Measurements from ENCODE around the gene CTXN1.

Gene CTXN1

GRCh38 chr19:7907544-7907943 lies 18.4 kb downstream of the CTXN1 start:
- no peak for TF ChIP-seq CTCF (IDR thresholded peaks at IDR 0.05; ENCODE audit: control insufficient read depth, insufficient read depth, low read depth, low read length, missing control alignments)
- no peak overlapping the region for H3K4me3 ChIP-seq (ENCODE audit: control insufficient read depth, low read depth, low read length)
- DNase-seq (ENCODE audit: low read depth) = no peak

- no peak for TF ChIP-seq CTCF (IDR thresholded peaks at IDR 0.05; ENCODE audit: control insufficient read depth, insufficient read depth, low read depth, low read length, missing control alignments)
- H3K4me3 ChIP-seq (ENCODE audit: control insufficient read depth, low read depth, low read length) = no peak overlapping the region
- no peak for DNase-seq (ENCODE audit: low read depth)
Measured at GRCh38 chr19:7907122-7907521, 18.8 kb downstream of the CTXN1 start.

GRCh38 chr19:7905859-7906258 lies 20.1 kb downstream of the CTXN1 start:
- no peak overlapping the region for H3K4me3 ChIP-seq (ENCODE audit: control insufficient read depth, low read depth, low read length)
- TF ChIP-seq CTCF (IDR thresholded peaks at IDR 0.05; ENCODE audit: control insufficient read depth, insufficient read depth, low read depth, low read length, missing control alignments) = no peak
- DNase-seq (ENCODE audit: low read depth) = no peak

GRCh38 chr19:7905268-7905667 lies 20.7 kb downstream of the CTXN1 start:
- DNase-seq (ENCODE audit: low read depth) = no peak
- H3K4me3 ChIP-seq (ENCODE audit: control insufficient read depth, low read depth, low read length) = peak overlapping the region; percentile 3
- TF ChIP-seq CTCF (IDR thresholded peaks at IDR 0.05; ENCODE audit: control insufficient read depth, insufficient read depth, low read depth, low read length, missing control alignments) = no peak

- H3K4me3 ChIP-seq (ENCODE audit: control insufficient read depth, low read depth, low read length) = peak overlapping the region; percentile 88
- no peak for DNase-seq (ENCODE audit: low read depth)
- TF ChIP-seq CTCF (IDR thresholded peaks at IDR 0.05; ENCODE audit: control insufficient read depth, insufficient read depth, low read depth, low read length, missing control alignments) = no peak
Measured at GRCh38 chr19:7904074-7905020, 21.6 kb downstream of the CTXN1 start.

- TF ChIP-seq CTCF (IDR thresholded peaks at IDR 0.05; ENCODE audit: control insufficient read depth, insufficient read depth, low read depth, low read length, missing control alignments) = peak; percentile 45
- DNase-seq (ENCODE audit: low read depth) = peak; percentile 94
- H3K4me3 ChIP-seq (ENCODE audit: control insufficient read depth, low read depth, low read length) = peak within 1 kb of the TSS; percentile 88
Measured at GRCh38 chr19:7903244-7904073, 22.5 kb downstream of the CTXN1 start, which contains the start of gene MAP2K7. MAP2K7 (plus strand) TSS chr19:7903877; CDS start chr19:7903945, 68 bp downstream.

Data from AG09309 (cell line).